ENCODE results near the gene FSTL5.

Gene FSTL5

DNA sequence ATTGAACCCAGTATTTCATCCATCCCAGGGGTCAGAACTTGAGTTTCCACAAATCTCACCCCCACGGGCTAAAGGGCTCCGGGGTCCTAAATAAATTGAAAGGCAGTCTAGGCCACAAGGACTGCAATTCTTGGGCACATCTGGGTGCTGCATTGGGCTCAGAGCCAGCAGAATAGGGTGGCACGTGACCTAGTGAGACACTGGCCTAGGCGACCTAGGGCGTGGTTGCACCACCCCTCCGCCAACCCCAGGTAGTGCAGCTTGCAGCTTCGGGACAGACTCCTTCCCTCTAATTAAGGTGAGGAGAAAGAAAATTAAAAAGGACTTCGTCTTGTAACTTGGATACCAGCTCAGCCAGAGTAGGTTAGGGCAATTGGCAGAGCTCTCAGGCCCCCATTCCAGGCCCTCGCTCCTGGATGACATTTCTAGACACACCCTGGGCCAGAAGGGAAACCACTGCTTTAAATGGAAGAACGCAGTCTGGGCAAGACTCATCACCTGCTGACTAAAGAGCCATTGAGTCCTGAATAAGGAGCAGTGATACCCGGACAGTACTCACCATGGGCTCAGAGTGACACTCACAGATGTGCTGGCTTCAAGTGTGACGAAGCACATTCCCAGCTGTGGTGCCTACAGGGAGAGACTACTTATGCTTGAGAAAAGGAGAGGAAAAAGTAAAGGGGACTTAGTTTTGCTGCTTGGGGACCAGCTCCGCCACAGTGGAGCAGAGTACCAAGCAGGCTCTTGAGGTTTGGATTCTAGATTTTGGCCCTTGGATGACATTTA, 735.4 kb downstream of the FSTL5 start:
- H3K4me3 ChIP-seq (ENCODE audit: low read length in 2 of 2), result no peak overlapping the region
- no CpG with 5 or more reads among the region's 13 CpGs for WGBS, 2 donors (ENCODE audit: extremely low coverage in 2 of 2, insufficient read length in 2 of 2, insufficient replicate concordance in 1 of 2)

DNA sequence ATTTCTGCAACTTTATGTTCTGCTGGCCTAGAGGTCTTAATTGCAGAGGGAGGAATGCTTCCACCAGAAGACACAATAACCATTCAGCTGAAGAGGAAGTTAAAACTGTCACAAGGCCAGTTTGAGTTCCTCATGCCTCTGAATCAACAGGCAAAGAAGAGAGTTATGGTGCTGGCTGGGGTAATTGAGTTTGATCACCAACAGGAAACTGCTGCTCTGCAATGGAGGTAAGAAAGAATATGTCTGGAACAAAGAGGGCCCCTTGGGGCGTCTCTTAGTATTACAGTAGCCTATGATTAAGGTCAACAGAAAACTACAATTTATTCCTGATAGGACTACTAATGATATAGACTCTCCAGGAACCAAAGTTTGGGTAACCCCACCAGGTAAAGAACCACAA, 744.0 kb downstream of the FSTL5 start:
- H3K4me3 ChIP-seq (ENCODE audit: low read length in 2 of 2), result no peak overlapping the region
- H3K36me3 ChIP-seq (replicated peaks in 1 of 2; ENCODE audit: control insufficient read depth in 2 of 2, insufficient read depth in 2 of 2, low read length in 2 of 2), result no peaks in the 10 kb centered on the region
- H3K79me1 ChIP-seq (ENCODE audit: low read depth, low read length), result no peaks in the 10 kb centered on the region
- no peak for DNase-seq (ENCODE audit: low spot score)
- H3K14ac ChIP-seq (ENCODE audit: low read length), result no peak overlapping the region
- no peak overlapping the region for H2BK12ac ChIP-seq (ENCODE audit: low read length)
- no peak overlapping the region for H2BK5ac ChIP-seq (ENCODE audit: low read length)
- no peak overlapping the region for H4K91ac ChIP-seq (ENCODE audit: low read depth, low read length, poor library complexity)
- H2AK5ac ChIP-seq (ENCODE audit: low read depth, low read length), result no peak overlapping the region
- H3K27ac ChIP-seq (replicated peaks; ENCODE audit: low read length), result no peak overlapping the region
- no peaks in the 10 kb centered on the region for H3K4me1 ChIP-seq (ENCODE audit: control insufficient read depth in 2 of 2, insufficient read depth in 1 of 2, low read depth in 1 of 2, low read length in 2 of 2)
- H3K9me3 ChIP-seq (replicated peaks in 1 of 2; ENCODE audit: control insufficient read depth in 2 of 2, insufficient read depth in 1 of 2, low read depth in 1 of 2, low read length in 2 of 2), result no peaks in the 10 kb centered on the region
- no peak overlapping the region for H3K4me2 ChIP-seq (ENCODE audit: insufficient read depth, low read length, poor library complexity, severe bottlenecking)
- WGBS, 2 donors (ENCODE audit: extremely low coverage in 2 of 2, insufficient read length in 2 of 2, insufficient replicate concordance in 1 of 2), result no CpG with 5 or more reads among the region's 1 CpG
- H3K18ac ChIP-seq (ENCODE audit: low read length), result no peak overlapping the region
- no peak overlapping the region for H3K4ac ChIP-seq (ENCODE audit: low read length)
- peak overlapping the region; percentile 52 for H2AFZ ChIP-seq (ENCODE audit: low read length)
- H3K27me3 ChIP-seq (ENCODE audit: control insufficient read depth in 3 of 3, insufficient read depth in 3 of 3, low read depth in 1 of 3, low read length in 3 of 3), result no peaks in the 10 kb centered on the region
- H4K8ac ChIP-seq (ENCODE audit: low read depth, low read length), result no peak overlapping the region
- H2BK15ac ChIP-seq (ENCODE audit: low read length), result no peak overlapping the region
- no peak overlapping the region for H3K9ac ChIP-seq (ENCODE audit: low read depth, low read length, poor library complexity)
- no peak overlapping the region for H2BK120ac ChIP-seq (ENCODE audit: low read depth, low read length)
- H3K23ac ChIP-seq (ENCODE audit: low read depth, low read length, poor library complexity), result no peak overlapping the region

More for the DNA sequence above, 735.4 kb downstream of the FSTL5 start:
- Histone ChIP-seq H4K8ac (ENCODE audit: low read depth, low read length) (no peak overlapping the region), H4K91ac (ENCODE audit: low read depth, low read length, poor library complexity) (no peak overlapping the region), H2BK15ac (ENCODE audit: low read length) (no peak overlapping the region), H2AFZ (ENCODE audit: low read length) (peak overlapping the region; percentile 11), H3K79me1 (ENCODE audit: low read depth, low read length) (no peaks in the 10 kb centered on the region), H3K36me3 (replicated peaks in 1 of 2; ENCODE audit: control insufficient read depth in 2 of 2, insufficient read depth in 2 of 2, low read length in 2 of 2) (no peaks in the 10 kb centered on the region), H3K4me2 (ENCODE audit: insufficient read depth, low read length, poor library complexity, severe bottlenecking) (no peak overlapping the region), H3K27me3 (ENCODE audit: control insufficient read depth in 3 of 3, insufficient read depth in 3 of 3, low read depth in 1 of 3, low read length in 3 of 3) (no peaks in the 10 kb centered on the region), H2BK120ac (ENCODE audit: low read depth, low read length) (no peak overlapping the region), H2AK5ac (ENCODE audit: low read depth, low read length) (no peak overlapping the region), H3K4me1 (ENCODE audit: control insufficient read depth in 2 of 2, insufficient read depth in 1 of 2, low read depth in 1 of 2, low read length in 2 of 2) (no peaks in the 10 kb centered on the region), H3K27ac (replicated peaks; ENCODE audit: low read length) (no peak overlapping the region), H2BK12ac (ENCODE audit: low read length) (no peak overlapping the region), H3K23ac (ENCODE audit: low read depth, low read length, poor library complexity) (no peak overlapping the region), H3K14ac (ENCODE audit: low read length) (no peak overlapping the region), H3K9me3 (replicated peaks in 1 of 2; ENCODE audit: control insufficient read depth in 2 of 2, insufficient read depth in 1 of 2, low read depth in 1 of 2, low read length in 2 of 2) (no peaks in the 10 kb centered on the region), H2BK5ac (ENCODE audit: low read length) (no peak overlapping the region), H3K9ac (ENCODE audit: low read depth, low read length, poor library complexity) (no peak overlapping the region), H3K4ac (ENCODE audit: low read length) (no peak overlapping the region), H3K18ac (ENCODE audit: low read length) (peak overlapping the region; percentile 48)
- no peak for DNase-seq (ENCODE audit: low spot score)

GRCh38 chr4:161411901-161412300, 751.9 kb downstream of the FSTL5 start:
- Histone ChIP-seq H3K4me1 (ENCODE audit: control insufficient read depth in 2 of 2, insufficient read depth in 1 of 2, low read depth in 1 of 2, low read length in 2 of 2) (no peaks in the 10 kb centered on the region), H2BK120ac (ENCODE audit: low read depth, low read length) (no peak overlapping the region), H3K4me3 (ENCODE audit: low read length in 2 of 2) (no peak overlapping the region), H3K9me3 (replicated peaks in 1 of 2; ENCODE audit: control insufficient read depth in 2 of 2, insufficient read depth in 1 of 2, low read depth in 1 of 2, low read length in 2 of 2) (no peaks in the 10 kb centered on the region), H3K14ac (ENCODE audit: low read length) (no peak overlapping the region), H2BK5ac (ENCODE audit: low read length) (no peak overlapping the region), H3K18ac (ENCODE audit: low read length) (no peak overlapping the region), H3K4ac (ENCODE audit: low read length) (no peak overlapping the region), H3K79me1 (ENCODE audit: low read depth, low read length) (no peaks in the 10 kb centered on the region), H2AFZ (ENCODE audit: low read length) (no peak overlapping the region), H3K36me3 (replicated peaks in 1 of 2; ENCODE audit: control insufficient read depth in 2 of 2, insufficient read depth in 2 of 2, low read length in 2 of 2) (no peaks in the 10 kb centered on the region), H3K9ac (ENCODE audit: low read depth, low read length, poor library complexity) (no peak overlapping the region), H3K27ac (replicated peaks; ENCODE audit: low read length) (no peak overlapping the region), H2AK5ac (ENCODE audit: low read depth, low read length) (no peak overlapping the region), H3K4me2 (ENCODE audit: insufficient read depth, low read length, poor library complexity, severe bottlenecking) (no peak overlapping the region), H3K23ac (ENCODE audit: low read depth, low read length, poor library complexity) (no peak overlapping the region), H4K91ac (ENCODE audit: low read depth, low read length, poor library complexity) (no peak overlapping the region), H3K27me3 (ENCODE audit: control insufficient read depth in 3 of 3, insufficient read depth in 3 of 3, low read depth in 1 of 3, low read length in 3 of 3) (no peaks in the 10 kb centered on the region), H4K8ac (ENCODE audit: low read depth, low read length) (no peak overlapping the region), H2BK12ac (ENCODE audit: low read length) (no peak overlapping the region), H2BK15ac (ENCODE audit: low read length) (no peak overlapping the region)
- no CpG with 5 or more reads among the region's 1 CpG for WGBS, 2 donors (ENCODE audit: extremely low coverage in 2 of 2, insufficient read length in 2 of 2, insufficient replicate concordance in 1 of 2)
- no peak for DNase-seq (ENCODE audit: low spot score)

- WGBS, 2 donors (ENCODE audit: extremely low coverage in 2 of 2, insufficient read length in 2 of 2, insufficient replicate concordance in 1 of 2), result no CpG with 5 or more reads among the region's 9 CpGs
- H4K91ac ChIP-seq (ENCODE audit: low read depth, low read length, poor library complexity), result no peak overlapping the region
- H2AFZ ChIP-seq (ENCODE audit: low read length), result no peak overlapping the region
- no peak overlapping the region for H2AK5ac ChIP-seq (ENCODE audit: low read depth, low read length)
- no peak overlapping the region for H3K23ac ChIP-seq (ENCODE audit: low read depth, low read length, poor library complexity)
- H3K9ac ChIP-seq (ENCODE audit: low read depth, low read length, poor library complexity), result no peak overlapping the region
- H3K79me1 ChIP-seq (ENCODE audit: low read depth, low read length), result no peaks in the 10 kb centered on the region
- H3K14ac ChIP-seq (ENCODE audit: low read length), result no peak overlapping the region
- no peaks in the 10 kb centered on the region for H3K4me1 ChIP-seq (ENCODE audit: control insufficient read depth in 2 of 2, insufficient read depth in 1 of 2, low read depth in 1 of 2, low read length in 2 of 2)
- H3K4me3 ChIP-seq (ENCODE audit: low read length in 2 of 2), result no peak overlapping the region
- H3K27me3 ChIP-seq (ENCODE audit: control insufficient read depth in 3 of 3, insufficient read depth in 3 of 3, low read depth in 1 of 3, low read length in 3 of 3), result no peaks in the 10 kb centered on the region
- H3K4ac ChIP-seq (ENCODE audit: low read length), result no peak overlapping the region
- no peak for DNase-seq (ENCODE audit: low spot score)
- no peak overlapping the region for H3K27ac ChIP-seq (replicated peaks; ENCODE audit: low read length)
- H3K4me2 ChIP-seq (ENCODE audit: insufficient read depth, low read length, poor library complexity, severe bottlenecking), result no peak overlapping the region
- no peak overlapping the region for H2BK12ac ChIP-seq (ENCODE audit: low read length)
- no peaks in the 10 kb centered on the region for H3K9me3 ChIP-seq (replicated peaks in 1 of 2; ENCODE audit: control insufficient read depth in 2 of 2, insufficient read depth in 1 of 2, low read depth in 1 of 2, low read length in 2 of 2)
- no peak overlapping the region for H2BK120ac ChIP-seq (ENCODE audit: low read depth, low read length)
- no peak overlapping the region for H3K18ac ChIP-seq (ENCODE audit: low read length)
- no peak overlapping the region for H4K8ac ChIP-seq (ENCODE audit: low read depth, low read length)
- H3K36me3 ChIP-seq (replicated peaks in 1 of 2; ENCODE audit: control insufficient read depth in 2 of 2, insufficient read depth in 2 of 2, low read length in 2 of 2), result no peaks in the 10 kb centered on the region
- H2BK5ac ChIP-seq (ENCODE audit: low read length), result no peak overlapping the region
- no peak overlapping the region for H2BK15ac ChIP-seq (ENCODE audit: low read length)
Measured at GRCh38 chr4:161404346-161405110, 759.3 kb downstream of the FSTL5 start.

Data from neuronal stem cell (in vitro differentiated cells).